Hepatocyte (in vitro differentiated cells): Measurements from ENCODE around the gene METTL21C. TPM values are rescaled to one million over a fixed set of nuclear protein-coding genes. Genes with fewer than 3 reads are reported as not detected.

Experiments
- DNase-seq: peaks from one replicate; pipeline ENCODE4 v3.0.0-alpha.2; 2016; ENCODE audit warnings: low spot score
- H2AFZ ChIP-seq: fragments of 200-600 bp; sonication (generic); 2 replicates; pipeline ENCODE4 v1.6.0; 2016; ENCODE audit warnings: antibody characterized with exemption, mild to moderate bottlenecking
- H3K27ac ChIP-seq: fragments of 200-600 bp; sonication (generic); 2 replicates; pipeline ENCODE4 v1.5.1; 2016; ENCODE audit warnings: mild to moderate bottlenecking
- H3K27me3 ChIP-seq: fragments of 200-600 bp; sonication (generic); 2 replicates; pipeline ENCODE4 v1.6.1; 2016
- H3K36me3 ChIP-seq: fragments of 200-600 bp; sonication (generic); replicated peaks from 2 replicates; pipeline ENCODE4 v1.5.1; 2016; ENCODE audit warnings: low read depth; ENCODE audit not compliant: insufficient read depth
- H3K4me1 ChIP-seq: fragments of 200-600 bp; sonication (generic); 2 replicates; pipeline ENCODE4 v1.5.1; 2016; ENCODE audit warnings: mild to moderate bottlenecking, moderate library complexity; ENCODE audit not compliant: insufficient read depth
- H3K4me2 ChIP-seq: fragments of 200-600 bp; sonication (generic); 2 replicates; pipeline ENCODE4 v1.6.0; 2016
- H3K4me3 ChIP-seq: fragments of 200-600 bp; sonication (generic); 2 replicates; pipeline ENCODE4 v1.5.1; 2016; ENCODE audit warnings: mild to moderate bottlenecking
- H3K79me2 ChIP-seq: fragments of 200-600 bp; sonication (generic); 2 replicates; pipeline ENCODE4 v1.6.0; 2017; ENCODE audit warnings: mild to moderate bottlenecking
- H3K9me2 ChIP-seq: fragments of 200-600 bp; sonication (generic); replicated peaks from 2 replicates; pipeline ENCODE4 v1.6.0; 2017; ENCODE audit warnings: mild to moderate bottlenecking; ENCODE audit not compliant: insufficient read depth
- H3K9me3 ChIP-seq: fragments of 200-600 bp; sonication (generic); 2 replicates; pipeline ENCODE4 v1.5.1; 2016; ENCODE audit warnings: low read depth, mild to moderate bottlenecking
- H4K20me1 ChIP-seq: fragments of 200-600 bp; sonication (generic); 2 replicates; pipeline ENCODE4 v1.6.0; 2016; ENCODE audit warnings: mild to moderate bottlenecking; ENCODE audit not compliant: insufficient read depth, poor library complexity, severe bottlenecking
- EZH2 ChIP-seq: fragments of 200-600 bp; sonication (generic); IDR thresholded peaks from 2 replicates; pipeline ENCODE4 v1.6.1; 2016; ENCODE audit warnings: antibody characterized with exemption, mild to moderate bottlenecking, borderline replicate concordance
- EZH2phosphoT487 ChIP-seq: fragments of 200-600 bp; sonication (generic); IDR thresholded peaks from one replicate; pipeline ENCODE4 v1.6.1; 2018; ENCODE audit warnings: antibody characterized with exemption, mild to moderate bottlenecking, low read depth, moderate library complexity; ENCODE audit not compliant: unreplicated experiment, severe bottlenecking
- WGBS: methylation state at CpG from one replicate; pipeline ENCODE4 v1.1.6; 2016; ENCODE audit warnings: low lambda C conversion rate; ENCODE audit errors: missing lambda C conversion rate; 5-methylcytosine and 5-hydroxymethylcytosine counted together
- polyA plus RNA-seq: library from polyadenylated mRNA; unstranded; fragments of >200 nt; fragmentation: Nextera tagmentation; extraction: Ambion mirVana; gene quantifications from 2 replicates; pipeline ENCODE4 v1.2.1, GENCODE V29; 2016
- total RNA-seq: library from RNA; depleted of rRNA; stranded (reverse); fragments of >200 nt; gene quantifications from 2 replicates; pipeline ENCODE4 v1.2.3, GENCODE V29; 2014
- TF ChIP-seq, protein P1 (sequence below): fragments of 200-600 bp; sonication (generic); IDR thresholded peaks from 2 replicates; pipeline ENCODE4 v1.5.1; 2016; ENCODE audit warnings: antibody characterized with exemption, mild to moderate bottlenecking; ENCODE audit not compliant: poor library complexity

The METTL21C gene
- total and polyA plus RNA-seq, 2 experiments from 2014 or later, result not detected

DNA sequence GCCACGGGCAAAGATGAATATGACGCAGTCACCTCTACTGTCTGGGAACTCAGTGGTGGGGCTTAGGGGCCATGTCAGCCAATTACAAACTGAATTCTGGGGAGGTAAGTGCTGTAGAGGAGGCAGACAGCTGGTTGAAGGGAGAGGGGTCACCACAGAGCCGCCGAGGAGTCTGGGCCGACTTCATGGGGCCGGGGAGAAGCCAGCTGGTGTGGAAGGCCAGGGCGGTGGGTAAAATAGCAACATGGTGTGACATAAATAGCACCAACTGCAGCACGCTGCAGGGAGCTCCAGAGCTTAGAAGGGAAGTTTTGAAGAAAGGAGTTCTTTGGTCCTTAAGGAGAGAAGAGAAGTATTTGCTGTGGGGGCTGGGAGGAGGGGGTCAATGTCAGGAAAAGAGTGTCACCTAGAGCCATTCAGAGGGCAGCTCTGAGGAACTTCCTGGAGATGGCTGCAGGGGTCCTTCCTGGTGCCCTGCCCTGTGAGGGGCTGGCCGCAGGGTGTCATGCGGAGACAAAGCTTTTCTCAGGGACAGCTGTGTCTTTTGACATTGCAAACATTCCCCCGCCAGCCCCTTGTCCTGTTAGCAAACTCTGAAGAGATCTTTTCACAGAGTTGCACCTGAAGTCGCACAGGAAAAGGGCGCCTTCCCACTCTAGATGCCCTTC, 6.4 kb downstream of the METTL21C start:
- 78% methylated on average over 12 of the region's 13 CpGs for WGBS
- Histone ChIP-seq H3K36me3 (no peaks in the 10 kb centered on the region), H3K27ac (no peak overlapping the region), H4K20me1 (no peaks in the 10 kb centered on the region), H3K79me2 (no peaks in the 10 kb centered on the region), H3K4me1 (no peaks in the 10 kb centered on the region), H2AFZ (no peak overlapping the region), H3K4me3 (no peak overlapping the region), H3K27me3 (no peaks in the 10 kb centered on the region), H3K4me2 (no peak overlapping the region), H3K9me3 (no peaks in the 10 kb centered on the region), H3K9me2 (no peaks in the 10 kb centered on the region)
- no peak for DNase-seq
- TF ChIP-seq EZH2 (no peak), EZH2phosphoT487 (no peak)
- TF ChIP-seq, protein P1, sequence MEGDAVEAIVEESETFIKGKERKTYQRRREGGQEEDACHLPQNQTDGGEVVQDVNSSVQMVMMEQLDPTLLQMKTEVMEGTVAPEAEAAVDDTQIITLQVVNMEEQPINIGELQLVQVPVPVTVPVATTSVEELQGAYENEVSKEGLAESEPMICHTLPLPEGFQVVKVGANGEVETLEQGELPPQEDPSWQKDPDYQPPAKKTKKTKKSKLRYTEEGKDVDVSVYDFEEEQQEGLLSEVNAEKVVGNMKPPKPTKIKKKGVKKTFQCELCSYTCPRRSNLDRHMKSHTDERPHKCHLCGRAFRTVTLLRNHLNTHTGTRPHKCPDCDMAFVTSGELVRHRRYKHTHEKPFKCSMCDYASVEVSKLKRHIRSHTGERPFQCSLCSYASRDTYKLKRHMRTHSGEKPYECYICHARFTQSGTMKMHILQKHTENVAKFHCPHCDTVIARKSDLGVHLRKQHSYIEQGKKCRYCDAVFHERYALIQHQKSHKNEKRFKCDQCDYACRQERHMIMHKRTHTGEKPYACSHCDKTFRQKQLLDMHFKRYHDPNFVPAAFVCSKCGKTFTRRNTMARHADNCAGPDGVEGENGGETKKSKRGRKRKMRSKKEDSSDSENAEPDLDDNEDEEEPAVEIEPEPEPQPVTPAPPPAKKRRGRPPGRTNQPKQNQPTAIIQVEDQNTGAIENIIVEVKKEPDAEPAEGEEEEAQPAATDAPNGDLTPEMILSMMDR, result no peak

DNA sequence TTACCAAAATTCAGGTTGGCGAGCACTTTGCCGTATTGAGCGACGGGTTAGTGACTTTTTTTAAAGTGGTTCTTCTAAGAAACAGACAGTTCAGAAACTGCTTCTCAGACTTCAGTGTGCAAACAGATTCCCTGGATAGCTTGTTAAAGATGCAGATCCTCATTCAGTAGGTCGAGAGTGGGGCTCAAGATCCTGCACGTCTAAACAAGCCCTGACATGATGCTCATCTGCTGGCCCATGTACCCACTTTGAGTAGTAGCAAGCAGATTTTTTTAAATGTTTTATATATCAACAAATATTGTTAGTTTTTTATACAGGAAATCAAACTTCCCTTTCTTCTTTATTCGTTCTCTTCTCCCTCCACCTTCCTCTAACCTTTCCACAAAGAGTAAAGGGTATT, 7.3 kb downstream of the METTL21C start:
- Histone ChIP-seq H3K36me3 (no peaks in the 10 kb centered on the region), H4K20me1 (no peaks in the 10 kb centered on the region), H3K4me2 (no peak overlapping the region), H3K4me3 (no peak overlapping the region), H3K79me2 (no peaks in the 10 kb centered on the region), H3K27ac (no peak overlapping the region), H3K9me3 (no peaks in the 10 kb centered on the region), H3K27me3 (no peaks in the 10 kb centered on the region), H2AFZ (no peak overlapping the region), H3K4me1 (no peaks in the 10 kb centered on the region), H3K9me2 (no peaks in the 10 kb centered on the region)
- TF ChIP-seq EZH2 (no peak), EZH2phosphoT487 (no peak)
- TF ChIP-seq, protein P1, result no peak
- whole genome bisulfite sequencing, result 89% methylated on average over 7 of the region's 7 CpGs
- DNase-seq, result no peak

DNA sequence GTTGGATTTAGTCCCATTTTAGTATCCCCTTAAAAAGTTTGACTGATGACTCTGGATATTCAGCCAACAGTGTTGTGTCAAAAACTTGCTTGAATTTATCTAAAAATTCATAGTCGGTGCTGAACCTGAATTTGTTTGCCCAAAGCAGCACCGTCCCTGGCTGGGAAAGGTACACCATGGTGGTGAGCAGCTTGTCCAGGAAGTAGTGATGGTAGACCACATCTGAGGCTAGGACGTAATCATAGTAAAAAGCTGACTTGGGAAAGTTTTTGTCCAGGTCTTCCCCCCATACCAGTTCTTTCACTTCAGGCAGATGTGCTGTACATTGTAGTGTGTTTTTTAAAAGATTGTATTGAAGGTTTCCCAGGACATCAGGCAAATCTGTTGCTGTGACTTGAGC, 8.8 kb downstream of the METTL21C start:
- no peaks in the 10 kb centered on the region for H3K79me2 ChIP-seq

More for the DNA sequence above, 8.8 kb downstream of the METTL21C start:
- Histone ChIP-seq H3K4me3 (no peak overlapping the region), H3K27ac (no peak overlapping the region), H2AFZ (no peak overlapping the region), H4K20me1 (no peaks in the 10 kb centered on the region), H3K27me3 (no peaks in the 10 kb centered on the region), H3K4me2 (no peak overlapping the region), H3K36me3 (no peaks in the 10 kb centered on the region), H3K9me3 (no peaks in the 10 kb centered on the region), H3K9me2 (no peaks in the 10 kb centered on the region), H3K4me1 (no peaks in the 10 kb centered on the region)
- TF ChIP-seq EZH2phosphoT487 (no peak), EZH2 (no peak)
- TF ChIP-seq, protein P1, result no peak
- no peak for DNase-seq
- 97% methylated on average over 3 of the region's 3 CpGs for WGBS
